ENCODE measurements around the gene IGF2BP3. TPM values are rescaled to one million over a fixed set of nuclear protein-coding genes. Genes with fewer than 3 reads are reported as not detected.

The IGF2BP3 gene
- total and polyA plus RNA-seq, 10 of the 15 experiments (the other 5 are each of a cell fraction or from before 2014, with no cell fraction given) = 4.6 to 61.2 (median 36.9) TPM

DNA sequence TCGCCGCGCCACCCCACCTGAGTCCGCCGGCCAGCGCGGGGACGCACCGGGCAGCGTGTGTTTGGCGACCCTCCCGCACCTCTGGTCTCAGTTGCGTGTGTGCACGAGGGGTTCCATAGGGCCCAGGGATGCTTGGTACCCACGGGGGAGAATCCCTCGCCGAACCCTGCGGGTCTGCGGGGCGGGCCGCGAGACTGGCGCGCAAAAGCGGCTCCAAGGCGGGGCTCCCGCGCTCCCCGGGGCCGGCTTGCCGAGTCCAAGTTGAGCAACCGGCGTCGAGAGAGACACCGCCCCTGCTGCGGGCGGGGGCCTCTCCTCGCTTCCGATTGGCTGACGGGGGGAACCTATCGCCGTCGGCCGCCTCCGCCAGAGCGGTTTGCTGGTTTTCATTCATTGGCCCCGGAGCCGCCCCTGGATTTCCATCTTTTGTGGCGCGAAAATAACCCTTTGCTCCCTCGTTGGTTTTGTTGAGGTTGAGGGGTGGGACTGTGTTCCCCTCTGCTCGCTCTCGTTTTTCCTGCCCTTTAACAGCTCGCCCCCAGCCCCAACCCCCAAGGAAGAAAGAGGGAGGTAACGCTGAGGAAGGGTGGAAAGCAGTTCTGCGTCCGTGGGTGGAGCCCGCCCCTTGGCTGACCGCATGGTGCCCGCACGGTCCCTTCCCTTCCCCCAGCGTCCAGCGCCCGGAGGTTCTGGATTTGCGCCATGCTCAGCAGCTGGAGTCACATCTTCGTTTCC is 4.0 kb upstream of the IGF2BP3 start (continued):
- TF ChIP-seq BHLHE40 (IDR thresholded peaks at IDR 0.05; ENCODE audit: borderline replicate concordance in 1 of 2, low read depth in 2 of 2, low read length in 1 of 2) = peak in 1 of 2 experiments; percentile 50; a peak in 2 of 4 replicates
- no peak for TF ChIP-seq PAX8 (IDR thresholded peaks at IDR 0.05)
- TF ChIP-seq, protein P1, sequence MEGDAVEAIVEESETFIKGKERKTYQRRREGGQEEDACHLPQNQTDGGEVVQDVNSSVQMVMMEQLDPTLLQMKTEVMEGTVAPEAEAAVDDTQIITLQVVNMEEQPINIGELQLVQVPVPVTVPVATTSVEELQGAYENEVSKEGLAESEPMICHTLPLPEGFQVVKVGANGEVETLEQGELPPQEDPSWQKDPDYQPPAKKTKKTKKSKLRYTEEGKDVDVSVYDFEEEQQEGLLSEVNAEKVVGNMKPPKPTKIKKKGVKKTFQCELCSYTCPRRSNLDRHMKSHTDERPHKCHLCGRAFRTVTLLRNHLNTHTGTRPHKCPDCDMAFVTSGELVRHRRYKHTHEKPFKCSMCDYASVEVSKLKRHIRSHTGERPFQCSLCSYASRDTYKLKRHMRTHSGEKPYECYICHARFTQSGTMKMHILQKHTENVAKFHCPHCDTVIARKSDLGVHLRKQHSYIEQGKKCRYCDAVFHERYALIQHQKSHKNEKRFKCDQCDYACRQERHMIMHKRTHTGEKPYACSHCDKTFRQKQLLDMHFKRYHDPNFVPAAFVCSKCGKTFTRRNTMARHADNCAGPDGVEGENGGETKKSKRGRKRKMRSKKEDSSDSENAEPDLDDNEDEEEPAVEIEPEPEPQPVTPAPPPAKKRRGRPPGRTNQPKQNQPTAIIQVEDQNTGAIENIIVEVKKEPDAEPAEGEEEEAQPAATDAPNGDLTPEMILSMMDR (IDR thresholded peaks at IDR 0.05 in 2 of 3, conservative IDR thresholded peaks at IDR 0.05 in 1 of 3; ENCODE audit: control insufficient read depth in 2 of 3, extremely low read depth in 1 of 3, insufficient read depth in 1 of 3, low read depth in 3 of 3, low read length in 3 of 3) = no peak
- TF ChIP-seq ZZZ3 (IDR thresholded peaks at IDR 0.05; ENCODE audit: control insufficient read depth, insufficient read length, low read depth) = no peak
- no peak for TF ChIP-seq SREBF1 (IDR thresholded peaks at IDR 0.05; ENCODE audit: low read length)
- TF ChIP-seq CHD4 (IDR thresholded peaks at IDR 0.05) = no peak
- TF ChIP-seq BACH1 (IDR thresholded peaks at IDR 0.05; ENCODE audit: borderline replicate concordance) = peak; percentile 91
- 0 out of 2 replicates have a peak, but pooled peaks have one; percentile 16 for TF ChIP-seq EED (IDR thresholded peaks at IDR 0.05; ENCODE audit: low read depth)
- TF ChIP-seq IRF4 (IDR thresholded peaks at IDR 0.05; ENCODE audit: low read depth, low read length) = no peak
- TF ChIP-seq NFYB (IDR thresholded peaks at IDR 0.05; ENCODE audit: insufficient read depth, low read depth, low read length) = peak; percentile 92
- TF ChIP-seq PML (IDR thresholded peaks at IDR 0.05; ENCODE audit: low read length) = peak; percentile 96
- TF ChIP-seq SMC3 (IDR thresholded peaks at IDR 0.05; ENCODE audit: borderline replicate concordance, low read length) = no peak; the same call in 1 of the 2 replicates
- no peak for TF ChIP-seq ATF7 (IDR thresholded peaks at IDR 0.05; ENCODE audit: low read depth)
- no peak for TF ChIP-seq KDM1A (IDR thresholded peaks at IDR 0.05; ENCODE audit: borderline replicate concordance)
- TF ChIP-seq, protein P2, sequence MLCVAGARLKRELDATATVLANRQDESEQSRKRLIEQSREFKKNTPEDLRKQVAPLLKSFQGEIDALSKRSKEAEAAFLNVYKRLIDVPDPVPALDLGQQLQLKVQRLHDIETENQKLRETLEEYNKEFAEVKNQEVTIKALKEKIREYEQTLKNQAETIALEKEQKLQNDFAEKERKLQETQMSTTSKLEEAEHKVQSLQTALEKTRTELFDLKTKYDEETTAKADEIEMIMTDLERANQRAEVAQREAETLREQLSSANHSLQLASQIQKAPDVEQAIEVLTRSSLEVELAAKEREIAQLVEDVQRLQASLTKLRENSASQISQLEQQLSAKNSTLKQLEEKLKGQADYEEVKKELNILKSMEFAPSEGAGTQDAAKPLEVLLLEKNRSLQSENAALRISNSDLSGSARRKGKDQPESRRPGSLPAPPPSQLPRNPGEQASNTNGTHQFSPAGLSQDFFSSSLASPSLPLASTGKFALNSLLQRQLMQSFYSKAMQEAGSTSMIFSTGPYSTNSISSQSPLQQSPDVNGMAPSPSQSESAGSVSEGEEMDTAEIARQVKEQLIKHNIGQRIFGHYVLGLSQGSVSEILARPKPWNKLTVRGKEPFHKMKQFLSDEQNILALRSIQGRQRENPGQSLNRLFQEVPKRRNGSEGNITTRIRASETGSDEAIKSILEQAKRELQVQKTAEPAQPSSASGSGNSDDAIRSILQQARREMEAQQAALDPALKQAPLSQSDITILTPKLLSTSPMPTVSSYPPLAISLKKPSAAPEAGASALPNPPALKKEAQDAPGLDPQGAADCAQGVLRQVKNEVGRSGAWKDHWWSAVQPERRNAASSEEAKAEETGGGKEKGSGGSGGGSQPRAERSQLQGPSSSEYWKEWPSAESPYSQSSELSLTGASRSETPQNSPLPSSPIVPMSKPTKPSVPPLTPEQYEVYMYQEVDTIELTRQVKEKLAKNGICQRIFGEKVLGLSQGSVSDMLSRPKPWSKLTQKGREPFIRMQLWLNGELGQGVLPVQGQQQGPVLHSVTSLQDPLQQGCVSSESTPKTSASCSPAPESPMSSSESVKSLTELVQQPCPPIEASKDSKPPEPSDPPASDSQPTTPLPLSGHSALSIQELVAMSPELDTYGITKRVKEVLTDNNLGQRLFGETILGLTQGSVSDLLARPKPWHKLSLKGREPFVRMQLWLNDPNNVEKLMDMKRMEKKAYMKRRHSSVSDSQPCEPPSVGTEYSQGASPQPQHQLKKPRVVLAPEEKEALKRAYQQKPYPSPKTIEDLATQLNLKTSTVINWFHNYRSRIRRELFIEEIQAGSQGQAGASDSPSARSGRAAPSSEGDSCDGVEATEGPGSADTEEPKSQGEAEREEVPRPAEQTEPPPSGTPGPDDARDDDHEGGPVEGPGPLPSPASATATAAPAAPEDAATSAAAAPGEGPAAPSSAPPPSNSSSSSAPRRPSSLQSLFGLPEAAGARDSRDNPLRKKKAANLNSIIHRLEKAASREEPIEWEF (IDR thresholded peaks at IDR 0.05; ENCODE audit: insufficient replicate concordance, low read depth, low read length) = no peak
- TF ChIP-seq, protein P3, sequence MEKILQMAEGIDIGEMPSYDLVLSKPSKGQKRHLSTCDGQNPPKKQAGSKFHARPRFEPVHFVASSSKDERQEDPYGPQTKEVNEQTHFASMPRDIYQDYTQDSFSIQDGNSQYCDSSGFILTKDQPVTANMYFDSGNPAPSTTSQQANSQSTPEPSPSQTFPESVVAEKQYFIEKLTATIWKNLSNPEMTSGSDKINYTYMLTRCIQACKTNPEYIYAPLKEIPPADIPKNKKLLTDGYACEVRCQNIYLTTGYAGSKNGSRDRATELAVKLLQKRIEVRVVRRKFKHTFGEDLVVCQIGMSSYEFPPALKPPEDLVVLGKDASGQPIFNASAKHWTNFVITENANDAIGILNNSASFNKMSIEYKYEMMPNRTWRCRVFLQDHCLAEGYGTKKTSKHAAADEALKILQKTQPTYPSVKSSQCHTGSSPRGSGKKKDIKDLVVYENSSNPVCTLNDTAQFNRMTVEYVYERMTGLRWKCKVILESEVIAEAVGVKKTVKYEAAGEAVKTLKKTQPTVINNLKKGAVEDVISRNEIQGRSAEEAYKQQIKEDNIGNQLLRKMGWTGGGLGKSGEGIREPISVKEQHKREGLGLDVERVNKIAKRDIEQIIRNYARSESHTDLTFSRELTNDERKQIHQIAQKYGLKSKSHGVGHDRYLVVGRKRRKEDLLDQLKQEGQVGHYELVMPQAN (conservative IDR thresholded peaks at IDR 0.05) = peak; percentile 96
- TF ChIP-seq RUNX3 (IDR thresholded peaks at IDR 0.05; ENCODE audit: low read length) = peak; percentile 85
- no peak for TF ChIP-seq SRF (IDR thresholded peaks at IDR 0.05; ENCODE audit: low read depth in 2 of 2, low read length in 2 of 2)
- TF ChIP-seq ZBED1 (IDR thresholded peaks at IDR 0.05; ENCODE audit: borderline replicate concordance) = 0 out of 2 replicates have a peak, but pooled peaks have one; percentile 4
- no peak for TF ChIP-seq NFYA (IDR thresholded peaks at IDR 0.05; ENCODE audit: borderline replicate concordance, low read depth, low read length)
- TF ChIP-seq NRF1 (conservative IDR thresholded peaks at IDR 0.05; ENCODE audit: low read depth, low read length) = no peak
- peak; percentile 19; the same call in 1 of the 3 replicates for TF ChIP-seq POU2F2 (IDR thresholded peaks at IDR 0.05; ENCODE audit: borderline replicate concordance, low read depth, low read length)

Measured in GM12878 (cell line).